Measurements from ENCODE around the gene THY1.

- TF ChIP-seq CTCF (IDR thresholded peaks at IDR 0.05; ENCODE audit: poor library complexity, severe bottlenecking) (no peak), POLR2AphosphoS5 (IDR thresholded peaks at IDR 0.05) (no peak), TAF1 (IDR thresholded peaks at IDR 0.05; ENCODE audit: low read depth) (no peak)
Measured at GRCh38 chr11:119372260-119373058, 50.5 kb downstream of the THY1 start.
